Uterus (tissue), 2 donors: ENCODE data around the gene SPP2.

Experiments used
- POLR2A ChIP-seq, 2 donors: fragments of 450-650 bp; IDR thresholded peaks; one replicate each; pipeline ENCODE4 v1.6.1; 2016; ENCODE audit warnings: antibody characterized with exemption in 2 of 2, mild to moderate bottlenecking in 1 of 2, moderate library complexity in 1 of 2
- TF ChIP-seq, protein P1 (sequence below), 4 experiments: fragments of 200-600 bp in 2 of 4; fragments of 450-650 bp in 2 of 4; sonication (generic) in 2 of 4; IDR thresholded peaks; one replicate each; pipeline ENCODE4 v1.5.1; 2016 to 2019; ENCODE audit warnings: antibody characterized with exemption in 4 of 4, mild to moderate bottlenecking in 2 of 4, moderate library complexity in 1 of 4

DNA sequence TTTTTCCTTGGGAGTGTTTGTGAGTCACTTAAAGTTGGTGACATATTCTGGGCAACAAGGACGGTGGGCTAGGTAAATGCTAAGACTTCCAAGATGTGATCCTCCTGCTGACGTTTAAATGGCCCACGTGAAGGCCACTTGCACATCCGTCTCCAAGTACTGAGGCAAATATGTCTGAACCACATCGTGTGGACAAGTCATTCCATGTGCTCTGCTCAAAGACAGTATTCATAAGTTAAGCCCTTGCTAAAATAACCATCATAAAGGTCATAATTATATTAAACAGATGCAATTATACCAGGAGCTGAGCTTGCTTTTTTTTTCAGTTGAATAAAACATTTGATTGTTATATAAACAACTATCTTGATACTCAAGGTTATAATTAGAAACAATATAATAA is 44.8 kb downstream of the SPP2 start:
- no peak for TF ChIP-seq POLR2A (IDR thresholded peaks at IDR 0.05)
- TF ChIP-seq, protein P1, sequence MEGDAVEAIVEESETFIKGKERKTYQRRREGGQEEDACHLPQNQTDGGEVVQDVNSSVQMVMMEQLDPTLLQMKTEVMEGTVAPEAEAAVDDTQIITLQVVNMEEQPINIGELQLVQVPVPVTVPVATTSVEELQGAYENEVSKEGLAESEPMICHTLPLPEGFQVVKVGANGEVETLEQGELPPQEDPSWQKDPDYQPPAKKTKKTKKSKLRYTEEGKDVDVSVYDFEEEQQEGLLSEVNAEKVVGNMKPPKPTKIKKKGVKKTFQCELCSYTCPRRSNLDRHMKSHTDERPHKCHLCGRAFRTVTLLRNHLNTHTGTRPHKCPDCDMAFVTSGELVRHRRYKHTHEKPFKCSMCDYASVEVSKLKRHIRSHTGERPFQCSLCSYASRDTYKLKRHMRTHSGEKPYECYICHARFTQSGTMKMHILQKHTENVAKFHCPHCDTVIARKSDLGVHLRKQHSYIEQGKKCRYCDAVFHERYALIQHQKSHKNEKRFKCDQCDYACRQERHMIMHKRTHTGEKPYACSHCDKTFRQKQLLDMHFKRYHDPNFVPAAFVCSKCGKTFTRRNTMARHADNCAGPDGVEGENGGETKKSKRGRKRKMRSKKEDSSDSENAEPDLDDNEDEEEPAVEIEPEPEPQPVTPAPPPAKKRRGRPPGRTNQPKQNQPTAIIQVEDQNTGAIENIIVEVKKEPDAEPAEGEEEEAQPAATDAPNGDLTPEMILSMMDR (IDR thresholded peaks at IDR 0.05) = no peak
